Measurements from ENCODE around the gene BLTP2. TPM values are rescaled to one million over a fixed set of nuclear protein-coding genes. Genes with fewer than 3 reads are reported as not detected.
"Not testable (repeated sequence)": the region's sequence is repeated elsewhere in the genome, so short reads cannot be mapped to it uniquely, and the experiment has no call there.

Gene BLTP2
- 100 to 1,000 TPM; 129 to 135 TPM for total RNA-seq
- long read RNA-seq, partial matches to known transcripts = 26 of 33 reads
- long read RNA-seq, other reads (novel, unspliced or antisense) = 6 of 33 reads

DNA sequence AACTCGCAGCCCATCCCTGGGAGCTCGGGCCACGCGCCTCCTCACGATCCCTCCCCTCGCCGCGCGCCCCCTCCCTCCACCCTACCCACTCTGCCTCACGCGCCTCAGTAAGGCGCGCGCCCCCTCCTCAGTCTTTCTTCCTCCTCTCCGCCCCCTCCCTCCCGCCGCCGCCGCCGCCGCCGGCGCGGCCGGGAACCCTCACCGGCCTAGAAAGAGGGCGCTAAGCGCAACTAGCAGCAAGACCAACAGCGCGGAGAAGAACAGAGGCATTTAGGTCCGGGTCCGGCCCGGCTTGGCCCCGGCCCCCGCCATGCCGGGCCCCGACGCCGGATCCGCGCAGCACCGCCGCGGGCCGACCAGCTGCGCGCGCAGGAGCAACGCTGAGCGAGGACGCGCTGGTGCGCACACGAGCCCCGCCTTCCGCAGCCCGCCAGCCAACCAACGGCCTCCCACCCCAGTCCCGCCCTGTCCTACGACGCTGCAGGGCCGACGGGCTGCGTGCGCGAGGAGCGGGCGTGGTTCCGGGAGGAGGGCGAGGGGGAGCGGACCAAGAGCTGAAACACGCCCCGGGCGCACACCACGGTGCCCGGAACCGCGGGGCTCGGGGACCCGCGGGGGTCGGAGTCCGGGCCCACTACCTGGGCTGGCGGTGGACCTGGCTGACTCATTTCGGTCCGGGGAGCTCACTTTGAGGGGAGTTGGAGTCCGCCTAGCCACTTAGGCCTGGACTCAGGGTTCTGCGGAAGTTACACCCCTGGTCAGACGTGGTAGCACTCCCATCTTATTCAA is at the start of gene BLTP2:
Gene BLTP2 (minus strand): TSS at position 372 of the 789 bp plus-strand sequence. CDS start 102 bp downstream, at position 270.
- ATAC-seq = peak; percentile 86
- intact Hi-C loops (cut with DNase I, micrococcal nuclease) = no loop called here
- DNase-seq = peak; percentile 96 to 97

DNA sequence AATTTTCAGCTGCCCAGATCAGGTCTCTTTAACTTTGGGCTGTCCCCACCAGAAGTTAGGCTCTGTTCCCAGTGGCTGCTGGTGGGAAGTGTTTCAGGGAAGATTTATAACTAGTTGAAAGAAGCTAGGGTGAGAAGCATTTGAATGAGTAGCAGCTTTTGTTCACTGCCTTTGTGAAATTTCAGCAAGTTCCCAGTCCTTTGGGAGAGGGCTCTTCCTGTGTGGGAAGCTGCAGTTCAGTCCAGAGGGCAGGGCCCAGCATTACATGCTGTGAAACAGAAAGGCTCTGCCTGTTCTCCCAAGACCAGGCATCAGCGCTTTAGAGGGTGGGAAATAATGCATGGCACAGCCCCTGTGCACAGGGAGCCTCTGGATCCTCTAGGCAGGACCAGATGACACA is 48.9 kb upstream of the BLTP2 start:
- no peak for DNase-seq
- intact Hi-C loops (cut with DNase I, micrococcal nuclease) = no loop called here

DNA sequence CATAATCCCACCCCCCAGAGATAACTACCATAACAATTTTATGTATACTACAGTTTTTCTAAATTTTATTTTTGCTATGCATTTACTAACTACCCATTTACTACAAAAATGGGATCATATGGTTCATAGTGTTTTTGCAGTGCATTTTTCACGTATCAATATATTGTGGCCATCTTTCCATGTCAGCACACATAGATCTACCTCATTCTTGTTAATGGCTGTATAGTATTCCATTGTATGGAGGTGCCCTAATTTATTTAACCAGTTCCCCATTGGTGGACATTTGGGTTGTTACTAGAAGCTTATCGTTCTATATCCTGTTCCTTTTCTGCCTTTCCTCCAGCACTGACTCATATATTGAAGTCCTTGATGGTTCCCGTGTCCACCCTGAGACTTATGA is 44.1 kb upstream of the BLTP2 start:
- DNase-seq = no peak
- intact Hi-C loops (cut with DNase I, micrococcal nuclease) = no loop called here
- ATAC-seq = no peak

More for the DNA sequence above, 48.9 kb upstream of the BLTP2 start:
- no peak for ATAC-seq

DNA sequence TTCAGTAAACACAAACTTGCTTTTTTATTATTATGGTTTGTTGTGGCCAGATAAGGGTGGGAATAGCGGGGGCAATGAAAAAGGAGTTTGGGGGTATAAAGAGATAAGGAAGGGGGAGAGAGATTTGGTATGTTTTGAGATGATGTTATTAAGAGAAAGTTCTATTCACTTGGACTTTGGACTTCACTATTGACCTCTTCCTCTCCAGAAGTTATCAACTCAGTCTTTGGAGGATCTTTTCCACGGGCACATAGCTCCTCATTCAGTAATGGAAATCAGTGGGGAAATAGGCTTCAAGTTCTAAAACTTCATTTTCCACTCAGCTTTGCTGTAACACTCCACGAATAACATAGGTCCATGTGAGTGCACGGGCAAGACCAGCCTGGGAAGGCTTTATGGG is 43.5 kb upstream of the BLTP2 start:
- no peak for ATAC-seq
- DNase-seq = no peak
- intact Hi-C loops (cut with DNase I, micrococcal nuclease) = no loop called here

DNA sequence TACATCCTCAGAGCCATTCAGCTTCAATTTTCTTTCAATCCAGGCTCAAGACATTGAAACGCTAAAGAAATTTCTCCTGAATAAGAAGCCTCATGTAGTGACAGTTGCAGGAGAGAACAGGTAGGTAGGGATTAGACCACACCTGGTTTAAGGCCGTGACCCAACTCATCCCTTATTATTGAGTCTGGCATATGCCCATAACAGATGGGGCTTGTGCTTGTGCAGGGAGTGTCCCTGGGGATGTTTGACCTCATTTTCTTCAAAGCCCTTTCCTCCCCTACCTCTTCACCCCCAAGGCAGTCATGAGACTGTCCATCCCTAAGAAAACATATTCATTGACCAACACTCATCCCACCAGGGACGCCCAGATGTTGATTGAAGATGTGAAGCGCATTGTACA is 41.3 kb upstream of the BLTP2 start:
- no peak for ATAC-seq
- no peak for DNase-seq
- intact Hi-C loops (cut with DNase I, micrococcal nuclease) = no loop called here

DNA sequence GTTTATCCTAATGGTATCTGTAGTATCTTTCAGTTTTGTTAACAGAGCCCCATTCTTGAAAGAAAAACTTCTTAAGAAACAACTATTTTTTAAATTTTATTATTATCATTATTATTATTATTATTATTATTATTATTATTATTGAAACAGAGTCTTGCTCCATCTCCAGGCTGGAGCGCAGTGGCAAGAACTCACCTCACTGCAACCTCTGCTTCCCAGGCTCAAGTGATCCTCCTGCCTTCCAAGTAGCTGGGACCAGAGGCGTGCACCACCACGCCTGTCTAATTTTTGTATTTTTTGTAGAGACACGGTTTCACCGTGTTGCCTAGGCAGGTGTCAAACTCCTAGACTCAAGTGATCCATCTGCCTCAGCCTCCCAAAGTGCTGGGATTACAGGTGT is 40.4 kb upstream of the BLTP2 start:
- ATAC-seq (no peak), DNase-seq (no peak)
- intact Hi-C loops (cut with DNase I, micrococcal nuclease) = no loop called here

DNA sequence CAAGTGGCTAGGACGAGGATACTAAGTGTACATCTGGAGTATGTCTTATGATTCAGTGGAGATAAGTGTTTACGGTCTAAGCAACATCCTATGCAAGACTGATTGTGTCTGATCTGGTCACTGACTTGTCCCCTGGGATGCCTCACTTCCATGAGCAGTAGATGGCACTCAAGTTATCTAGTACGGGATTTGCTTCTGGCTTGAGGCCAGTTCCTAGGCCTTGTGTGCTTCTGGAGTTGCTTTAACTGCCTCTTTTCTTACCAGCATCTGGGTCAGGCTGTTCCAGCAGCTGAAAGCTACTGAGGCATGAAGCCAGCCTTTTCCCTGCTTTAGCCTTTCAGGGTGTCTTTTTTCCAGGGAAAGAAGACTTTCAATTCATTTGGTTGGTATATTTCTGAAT is 40.0 kb upstream of the BLTP2 start:
- ATAC-seq = peak; percentile 89
- intact Hi-C loops (cut with DNase I, micrococcal nuclease) = no loop called here

DNA sequence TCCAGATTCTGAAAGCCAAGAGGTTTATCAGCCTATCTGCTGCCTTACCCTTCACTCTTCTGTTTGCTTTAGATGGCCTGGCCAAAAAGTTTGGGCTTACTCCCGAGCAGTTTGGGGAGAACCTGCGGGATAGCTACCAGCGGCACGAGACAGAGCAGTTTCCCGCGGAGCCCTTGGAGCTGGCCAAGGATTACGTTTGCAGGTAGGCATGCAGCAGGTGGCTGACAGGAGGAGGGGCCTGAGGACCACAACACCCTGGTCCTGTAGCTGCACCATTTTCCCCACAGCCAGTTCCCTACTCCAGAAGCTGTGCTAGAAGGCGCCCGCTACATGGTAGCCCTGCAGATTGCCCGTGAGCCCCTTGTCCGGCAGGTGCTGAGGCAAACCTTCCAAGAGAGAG is 37.7 kb upstream of the BLTP2 start:
- intact Hi-C loops (cut with DNase I, micrococcal nuclease) = no loop called here
- ATAC-seq (no peak), DNase-seq (no peak)

More for the DNA sequence above, 40.0 kb upstream of the BLTP2 start:
- DNase-seq = peak; percentile 47 to 55

DNA sequence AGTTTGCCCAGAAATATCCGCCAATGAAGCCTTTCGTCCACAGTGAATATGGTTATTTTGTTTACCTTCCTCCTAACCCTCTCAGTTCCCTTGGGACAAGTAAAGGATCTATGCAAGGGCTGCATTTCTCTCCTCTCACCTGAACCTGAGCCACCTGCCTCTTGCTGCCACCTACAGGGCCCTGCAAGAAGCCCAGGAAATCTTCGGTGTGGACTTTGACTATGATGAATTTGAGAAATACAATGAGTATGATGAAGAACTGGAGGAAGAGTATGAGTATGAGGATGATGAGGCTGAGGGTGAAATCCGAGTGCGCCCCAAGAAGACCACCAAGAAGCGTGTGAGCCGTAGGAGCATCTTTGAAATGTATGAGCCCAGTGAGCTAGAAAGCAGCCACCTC is 31.0 kb upstream of the BLTP2 start:
- intact Hi-C loops (cut with DNase I, micrococcal nuclease) = no loop called here
- ATAC-seq = peak; percentile 95
- peak in 1 of 2 donors; percentile 32 for DNase-seq

DNA sequence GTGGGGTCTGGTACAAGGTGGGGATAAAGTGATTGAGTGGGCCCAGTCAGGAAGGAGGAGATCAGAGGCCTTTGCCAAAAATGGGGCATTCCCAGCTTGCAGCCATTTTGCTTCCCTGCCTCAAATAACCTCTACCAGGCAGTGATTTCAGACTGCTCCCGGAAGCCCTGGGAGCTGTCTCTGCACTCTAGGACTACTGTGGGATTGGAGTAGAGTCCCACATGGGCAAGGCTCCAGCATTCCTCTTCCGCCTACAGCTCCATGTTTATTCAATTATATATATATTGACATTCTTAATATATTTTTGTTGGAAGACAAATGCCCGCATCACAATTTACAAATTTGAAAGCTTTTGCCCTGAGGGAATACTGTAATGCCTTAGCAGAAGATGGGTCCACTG is 30.5 kb upstream of the BLTP2 start:
- no peak for ATAC-seq
- intact Hi-C loops (cut with DNase I, micrococcal nuclease) = no loop called here
- DNase-seq = no peak

DNA sequence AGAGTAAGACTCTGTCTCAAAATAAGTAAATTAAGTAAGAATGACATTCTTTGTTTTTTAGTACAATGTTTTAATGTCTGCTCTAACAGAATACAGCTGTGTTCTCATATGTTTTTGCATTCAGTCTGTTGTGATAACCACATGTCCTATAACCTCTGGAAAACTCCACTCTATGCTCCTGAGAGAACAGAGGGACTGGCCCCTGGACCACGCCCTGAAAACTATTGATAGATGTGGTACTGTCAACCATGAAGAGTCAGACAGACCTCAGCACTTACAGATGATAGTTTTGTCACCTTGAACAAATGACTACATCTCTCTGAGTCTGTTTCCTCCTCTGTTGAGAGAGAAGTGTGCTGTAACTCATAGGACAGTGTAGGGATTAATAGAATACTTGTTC is 25.0 kb upstream of the BLTP2 start:
- intact Hi-C loops (cut with DNase I, micrococcal nuclease) = no loop called here
- no peak for ATAC-seq

DNA sequence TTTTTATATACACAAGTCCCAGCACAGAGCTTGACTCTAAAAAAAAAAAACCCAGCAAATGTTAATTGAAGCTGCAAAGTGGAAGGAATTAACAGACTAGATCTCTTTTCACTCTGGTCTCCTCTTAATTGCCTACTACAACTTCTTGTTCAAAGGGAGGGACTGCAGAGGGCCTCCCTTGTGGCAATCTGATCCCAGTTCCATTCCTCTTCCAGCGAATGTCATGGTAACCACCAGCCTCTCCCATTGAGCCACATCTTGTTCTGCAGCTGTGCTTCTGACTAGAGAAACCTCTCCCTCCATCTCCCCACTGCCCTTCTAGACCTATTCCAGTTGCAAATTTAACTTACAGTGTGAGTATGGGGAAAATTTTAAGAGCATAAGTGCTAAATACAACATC is 22.9 kb upstream of the BLTP2 start:
- intact Hi-C loops (cut with DNase I, micrococcal nuclease) = no loop called here
- DNase-seq (no peak), ATAC-seq (no peak)

More for the DNA sequence above, 25.0 kb upstream of the BLTP2 start:
- DNase-seq = no peak

DNA sequence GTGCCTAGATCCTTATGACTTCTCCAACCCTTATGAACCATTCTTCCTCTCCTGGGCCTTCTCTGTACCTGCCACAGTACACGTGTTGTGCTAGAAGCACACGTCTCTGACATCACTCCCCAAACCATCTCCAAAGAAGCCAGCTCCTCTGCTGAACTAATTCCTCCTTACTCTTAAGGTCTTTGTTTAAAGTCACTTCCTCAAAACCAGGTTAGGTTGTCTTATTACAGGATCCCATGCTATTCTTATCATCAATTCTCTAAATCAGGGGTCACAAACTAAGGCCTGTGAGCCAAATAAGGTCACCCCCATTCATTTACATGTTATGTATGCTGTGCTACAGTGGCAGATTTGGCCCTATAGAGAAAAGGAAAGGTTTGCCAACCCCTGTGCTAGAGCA is 21.0 kb upstream of the BLTP2 start:
- no peak for ATAC-seq
- DNase-seq = no peak
- intact Hi-C loops (cut with DNase I, micrococcal nuclease) = no loop called here

DNA sequence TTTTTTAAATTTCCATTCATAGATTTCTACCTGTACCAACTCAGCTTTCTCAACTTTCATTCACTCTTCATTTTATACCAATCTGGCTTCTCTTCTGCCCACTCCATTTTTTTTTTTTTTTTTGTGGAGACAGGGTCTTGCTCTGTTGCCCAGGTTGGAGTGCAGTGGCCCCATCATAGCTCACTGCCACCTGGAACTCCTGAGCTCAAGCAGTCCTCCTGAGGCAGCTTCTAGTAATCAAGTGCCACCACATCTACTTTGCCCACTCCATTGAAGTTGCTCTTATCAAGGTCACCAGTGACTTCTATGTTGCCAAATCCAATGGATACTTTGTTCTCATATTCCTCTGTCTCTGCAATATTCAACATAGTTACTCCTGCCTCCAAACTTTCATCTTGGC is 18.8 kb upstream of the BLTP2 start:
- intact Hi-C loops (cut with DNase I, micrococcal nuclease) = no loop called here

DNA sequence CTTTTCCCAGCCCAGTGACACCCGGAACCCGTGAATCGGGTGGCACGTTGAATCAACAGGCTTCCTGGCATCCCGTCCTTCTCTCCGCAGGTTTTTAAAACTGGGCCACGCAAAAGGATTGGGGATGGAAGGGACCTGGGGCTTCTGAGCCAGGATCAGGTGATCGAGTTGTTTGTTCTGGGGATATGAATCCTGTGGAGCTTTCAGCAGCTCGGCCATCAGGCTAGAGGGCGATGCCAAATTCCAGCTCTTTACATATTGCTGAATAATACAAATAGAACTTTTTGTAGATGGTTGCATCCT is 17.5 kb upstream of the BLTP2 start:
- intact Hi-C loops (cut with DNase I, micrococcal nuclease) = no loop called here
- no peak for DNase-seq
- ATAC-seq = no peak

More for the DNA sequence above, 18.8 kb upstream of the BLTP2 start:
- DNase-seq (no peak), ATAC-seq (no peak)

DNA sequence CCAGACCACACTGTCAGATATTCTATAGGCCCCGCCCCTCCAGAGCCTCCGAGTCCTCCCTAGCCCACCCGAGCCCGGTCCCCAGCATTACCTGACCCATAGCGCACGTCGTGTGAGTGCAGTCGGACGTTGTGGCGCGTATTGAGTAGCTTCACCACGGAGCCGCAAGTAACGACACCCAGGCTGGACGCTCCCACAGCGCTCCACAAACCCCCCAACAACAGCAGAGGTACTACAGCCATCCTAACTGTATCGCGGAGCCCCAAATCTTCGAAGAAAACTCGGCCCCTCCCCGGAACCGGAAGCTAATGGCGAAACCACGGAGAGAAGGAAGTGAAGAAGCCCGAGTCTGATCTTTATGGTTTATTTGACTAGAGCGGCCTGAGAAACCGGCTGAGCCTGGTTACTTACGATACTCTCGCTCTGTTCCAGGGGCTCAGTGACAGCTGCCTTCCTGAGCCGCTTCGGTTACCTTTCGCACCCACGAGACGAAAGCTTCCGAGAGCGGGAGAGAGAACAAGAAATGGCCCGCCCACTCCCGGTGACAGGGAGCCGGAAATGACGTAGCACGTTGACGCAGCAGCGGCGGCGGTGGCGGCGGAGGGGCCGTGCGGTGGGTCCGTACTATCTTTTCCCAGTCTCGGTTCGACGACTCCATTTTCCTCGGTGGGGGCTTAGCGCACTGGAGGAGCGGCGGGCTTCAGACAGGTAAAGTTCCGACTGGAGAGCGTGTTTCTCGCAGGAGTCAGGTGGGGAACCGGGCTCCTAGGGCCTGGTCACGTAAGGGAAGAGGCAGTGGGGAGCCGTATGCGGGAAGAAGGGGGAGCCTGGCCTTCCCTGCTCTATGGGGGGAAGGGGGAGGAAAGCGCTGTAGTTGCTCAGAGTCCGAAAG is 16.9 kb upstream of the BLTP2 start, which contains the start of the genes SDF2 and SUPT6H:
Gene SDF2 (minus strand): TSS at position 272 of the 892 bp plus-strand sequence. CDS start 30 bp downstream, at position 242.
Gene SUPT6H (plus strand): TSS at position 571 of the 892 bp plus-strand sequence. CDS start 11,197 bp downstream, outside the sequence.
- DNase-seq (peak; percentile 85 to 94), ATAC-seq (peak; percentile 96)
- intact Hi-C loops (cut with DNase I, micrococcal nuclease) = no loop called here

DNA sequence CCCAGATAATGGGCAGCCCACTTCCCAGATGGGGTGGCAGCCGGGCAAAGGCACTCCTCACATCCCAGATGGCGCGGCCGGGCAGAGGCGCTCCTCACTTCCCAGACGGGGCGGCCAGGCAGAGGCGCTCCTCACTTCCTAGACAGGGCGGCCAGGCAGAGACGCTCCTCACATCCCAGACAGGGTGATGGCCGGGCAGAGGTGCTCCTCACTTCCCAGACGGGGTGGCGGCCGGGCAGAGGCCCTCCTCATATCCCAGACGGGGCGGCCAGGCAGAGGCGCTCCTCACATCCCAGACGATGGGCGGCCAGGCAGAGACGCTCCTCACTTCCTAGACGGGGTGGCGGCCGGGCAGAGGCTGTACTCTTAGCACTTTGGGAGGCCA is 14.5 kb upstream of the BLTP2 start:
- ATAC-seq; DNase-seq; intact Hi-C loops (cut with DNase I, micrococcal nuclease): not testable (repeated sequence)

DNA sequence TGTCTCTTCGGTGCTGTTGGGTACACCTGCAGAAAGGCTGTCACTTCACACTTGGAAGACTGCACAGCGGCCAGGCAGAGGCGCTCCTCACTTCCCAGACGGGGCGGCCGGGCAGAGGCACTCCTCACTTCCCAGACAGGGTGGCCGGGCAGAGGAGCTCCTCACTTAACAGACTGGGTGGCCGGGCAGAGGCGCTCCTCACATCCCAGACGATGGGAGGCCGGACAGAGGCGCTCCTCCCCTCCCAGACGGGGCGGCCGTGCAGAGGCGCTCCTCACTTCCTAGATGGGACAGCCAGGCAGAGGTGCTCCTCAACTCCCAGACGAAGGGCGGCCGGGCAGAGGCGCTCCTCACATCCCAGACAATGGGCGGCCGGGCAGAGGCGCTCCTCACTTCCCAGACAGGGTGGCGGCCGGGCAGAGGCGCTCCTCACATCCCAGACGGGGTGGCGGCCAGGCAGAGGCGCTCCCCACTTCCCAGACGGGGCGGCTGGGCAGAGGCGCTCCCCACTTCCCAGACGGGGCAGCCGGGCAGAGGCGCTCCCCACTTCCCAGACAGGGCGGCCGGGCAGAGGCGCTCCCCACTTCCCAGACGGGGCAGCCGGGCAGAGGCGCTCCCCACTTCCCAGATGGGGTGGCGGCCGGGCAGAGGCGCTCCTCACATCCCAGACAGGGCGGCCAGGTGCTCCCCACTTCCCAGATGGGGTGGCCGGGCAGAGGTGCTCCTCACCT is 14.0 kb upstream of the BLTP2 start:
- DNase-seq; ATAC-seq; intact Hi-C loops (cut with DNase I, micrococcal nuclease): not testable (repeated sequence)

DNA sequence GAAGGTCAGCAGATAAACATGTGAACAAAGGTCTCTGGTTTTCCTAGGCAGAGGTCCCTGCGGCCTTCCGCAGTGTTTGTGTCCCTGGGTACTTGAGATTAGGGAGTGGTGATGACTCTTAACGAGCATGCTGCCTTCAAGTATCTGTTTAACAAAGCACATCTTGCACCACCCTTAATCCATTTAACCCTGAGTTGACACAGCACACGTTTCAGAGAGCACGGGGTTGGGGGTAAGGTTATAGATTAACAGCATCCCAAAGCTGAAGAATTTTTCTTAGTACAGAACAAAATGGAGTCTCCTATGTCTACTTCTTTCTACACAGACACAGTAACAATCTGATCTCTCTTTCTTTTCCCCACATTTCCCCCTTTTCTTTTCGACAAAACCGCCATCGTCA is 13.4 kb upstream of the BLTP2 start:
- intact Hi-C loops (cut with DNase I, micrococcal nuclease); ATAC-seq: not testable (repeated sequence)

More for the DNA sequence above, 13.4 kb upstream of the BLTP2 start:
- DNase-seq = not testable (repeated sequence)

Data from left colon (tissue), 2 donors.